ENCODE results near the gene PLA2G2F.
A peak's percentile ranks its signal among the peaks of the same experiment; 100 is the strongest.

The PLA2G2F gene

GRCh38 chr1:20143318-20143717, 4.2 kb downstream of the PLA2G2F start:
- no peak for DNase-seq (ENCODE audit: low read depth)

GRCh38 chr1:20143734-20144565, 4.8 kb downstream of the PLA2G2F start:
- no peak for DNase-seq (ENCODE audit: low read depth)

- DNase-seq (ENCODE audit: low read depth), result no peak
Observed at GRCh38 chr1:20147846-20148570, 8.9 kb downstream of the PLA2G2F start.

GRCh38 chr1:20148571-20149500, 9.7 kb downstream of the PLA2G2F start:
- DNase-seq (ENCODE audit: low read depth), result no peak

GRCh38 chr1:20149601-20150325, 10.6 kb downstream of the PLA2G2F start:
- DNase-seq (ENCODE audit: low read depth), result no peak

GRCh38 chr1:20150326-20150705, 11.2 kb downstream of the PLA2G2F start:
- DNase-seq (ENCODE audit: low read depth), result no peak

GRCh38 chr1:20150969-20151368, 11.8 kb downstream of the PLA2G2F start:
- no peak for DNase-seq (ENCODE audit: low read depth)

- peak; percentile 70 for DNase-seq (ENCODE audit: low read depth)
Observed at GRCh38 chr1:20151906-20152598, 12.9 kb downstream of the PLA2G2F start.

GRCh38 chr1:20152599-20152930, 13.4 kb downstream of the PLA2G2F start:
- DNase-seq (ENCODE audit: low read depth), result no peak

GRCh38 chr1:20153000-20153418, 13.9 kb downstream of the PLA2G2F start:
- DNase-seq (ENCODE audit: low read depth), result no peak

GRCh38 chr1:20154301-20154831, 15.2 kb downstream of the PLA2G2F start:
- no peak for DNase-seq (ENCODE audit: low read depth)

- no peak for DNase-seq (ENCODE audit: low read depth)
Observed at GRCh38 chr1:20158358-20159070, 19.4 kb downstream of the PLA2G2F start.

- no peak for DNase-seq (ENCODE audit: low read depth)
Observed at GRCh38 chr1:20160034-20160433, 20.9 kb downstream of the PLA2G2F start.

GRCh38 chr1:20164694-20165202, 25.6 kb downstream of the PLA2G2F start:
- no peak for DNase-seq (ENCODE audit: low read depth)

- no peak for DNase-seq (ENCODE audit: low read depth)
Observed at GRCh38 chr1:20165522-20165951, 26.4 kb downstream of the PLA2G2F start.

- DNase-seq (ENCODE audit: low read depth), result no peak
Observed at GRCh38 chr1:20166051-20166450, 26.9 kb downstream of the PLA2G2F start.

- DNase-seq (ENCODE audit: low read depth), result no peak
Observed at GRCh38 chr1:20167126-20167525, 28.0 kb downstream of the PLA2G2F start.

GRCh38 chr1:20168564-20169491, 29.7 kb downstream of the PLA2G2F start:
- DNase-seq (ENCODE audit: low read depth), result no peak

- DNase-seq (ENCODE audit: low read depth), result no peak
Observed at GRCh38 chr1:20169932-20170331, 30.8 kb downstream of the PLA2G2F start.

Data from stimulated activated CD4-positive, alpha-beta T cell treated with anti-CD3 and anti-CD28 coated beads, Interleukin-2, amount 100 ng/mL, for 4 hours (primary cell).